MM.1S (cell line): ENCODE data around the gene FLYWCH2.

Experiments used
- DNase-seq: peaks from one replicate; pipeline ENCODE4 v3.0.0-alpha.2; 2015
- H2AFZ ChIP-seq: fragments of 300-600 bp; sonication (generic); 2 replicates; pipeline ENCODE4 v1.6.0; 2016; ENCODE audit warnings: antibody characterized with exemption, low read length
- H3F3A ChIP-seq: fragments of 300-600 bp; sonication (generic); 2 replicates; pipeline ENCODE4 v1.6.1; 2016; ENCODE audit warnings: mild to moderate bottlenecking, antibody characterized with exemption, low read length, moderate library complexity, mixed read lengths; ENCODE audit not compliant: insufficient read depth
- H3K27ac ChIP-seq: fragments of 300-600 bp; sonication (generic); 2 replicates; pipeline ENCODE4 v1.5.1; 2016; ENCODE audit warnings: mild to moderate bottlenecking, low read length
- H3K27me3 ChIP-seq: fragments of 300-600 bp; sonication (generic); replicated peaks from 2 replicates; pipeline ENCODE4 v1.6.0; 2016; ENCODE audit warnings: low read length; ENCODE audit not compliant: insufficient read depth
- H3K36me3 ChIP-seq: fragments of 300-600 bp; sonication (generic); replicated peaks from 2 replicates; pipeline ENCODE4 v1.6.1; 2016; ENCODE audit warnings: mild to moderate bottlenecking, low read length, mixed read lengths; ENCODE audit not compliant: insufficient read depth
- H3K4me1 ChIP-seq: fragments of 300-600 bp; sonication (generic); 2 replicates; pipeline ENCODE4 v1.6.1; 2016; ENCODE audit warnings: low read length, mixed read lengths
- H3K4me2 ChIP-seq: fragments of 300-600 bp; sonication (generic); 2 replicates; pipeline ENCODE4 v1.6.0; 2016; ENCODE audit warnings: low read depth, low read length
- H3K4me3 ChIP-seq: fragments of 300-600 bp; sonication (generic); 2 replicates; pipeline ENCODE4 v1.5.1; 2016; ENCODE audit warnings: low read length, mixed read lengths
- H3K79me2 ChIP-seq: fragments of 300-600 bp; sonication (generic); 2 replicates; pipeline ENCODE4 v1.6.1; 2016; ENCODE audit warnings: mixed run types, low read length, mixed read lengths
- H3K9ac ChIP-seq: fragments of 300-600 bp; sonication (generic); 2 replicates; pipeline ENCODE4 v1.6.1; 2016; ENCODE audit warnings: low read length, mixed read lengths
- H3K9me2 ChIP-seq: fragments of 300-600 bp; sonication (generic); replicated peaks from 2 replicates; pipeline ENCODE4 v1.6.1; 2016; ENCODE audit warnings: mild to moderate bottlenecking, low read length, mixed read lengths; ENCODE audit not compliant: insufficient read depth
- H3K9me3 ChIP-seq: fragments of 300-600 bp; sonication (generic); replicated peaks from 2 replicates; pipeline ENCODE4 v1.6.1; 2016; ENCODE audit warnings: mild to moderate bottlenecking, low read length, mixed read lengths; ENCODE audit not compliant: insufficient read depth
- H4K20me1 ChIP-seq: fragments of 300-600 bp; sonication (generic); 2 replicates; pipeline ENCODE4 v1.6.1; 2016; ENCODE audit warnings: mild to moderate bottlenecking, low read length, moderate library complexity, mixed read lengths; ENCODE audit not compliant: insufficient read depth
- EZH2 ChIP-seq: fragments of 300-600 bp; sonication (generic); optimal IDR thresholded peaks from 2 replicates; pipeline ENCODE3; 2017; ENCODE audit warnings: low read depth, mild to moderate bottlenecking, antibody characterized with exemption, low read length, mixed read lengths
- EZH2phosphoT487 ChIP-seq: fragments of 300-600 bp; sonication (generic); IDR thresholded peaks from 2 replicates; pipeline ENCODE4 v1.6.1; 2018; ENCODE audit warnings: antibody characterized with exemption, low read length
- TF ChIP-seq, protein P1 (sequence below): fragments of 300-600 bp; sonication (generic); IDR thresholded peaks from 2 replicates; pipeline ENCODE4 v1.5.1; 2016; ENCODE audit warnings: antibody characterized with exemption, low read length, mixed read lengths

The FLYWCH2 gene

GRCh38 chr16:2882650-2883457, at the start of gene FLYWCH2:
FLYWCH2 (plus strand) TSS chr16:2883215; CDS start chr16:2896450, 13,235 bp downstream.
- H4K20me1 ChIP-seq, result no peaks in the 10 kb centered on the region
- TF ChIP-seq EZH2, result no peak
- TF ChIP-seq EZH2phosphoT487, result no peak
- TF ChIP-seq, protein P1, sequence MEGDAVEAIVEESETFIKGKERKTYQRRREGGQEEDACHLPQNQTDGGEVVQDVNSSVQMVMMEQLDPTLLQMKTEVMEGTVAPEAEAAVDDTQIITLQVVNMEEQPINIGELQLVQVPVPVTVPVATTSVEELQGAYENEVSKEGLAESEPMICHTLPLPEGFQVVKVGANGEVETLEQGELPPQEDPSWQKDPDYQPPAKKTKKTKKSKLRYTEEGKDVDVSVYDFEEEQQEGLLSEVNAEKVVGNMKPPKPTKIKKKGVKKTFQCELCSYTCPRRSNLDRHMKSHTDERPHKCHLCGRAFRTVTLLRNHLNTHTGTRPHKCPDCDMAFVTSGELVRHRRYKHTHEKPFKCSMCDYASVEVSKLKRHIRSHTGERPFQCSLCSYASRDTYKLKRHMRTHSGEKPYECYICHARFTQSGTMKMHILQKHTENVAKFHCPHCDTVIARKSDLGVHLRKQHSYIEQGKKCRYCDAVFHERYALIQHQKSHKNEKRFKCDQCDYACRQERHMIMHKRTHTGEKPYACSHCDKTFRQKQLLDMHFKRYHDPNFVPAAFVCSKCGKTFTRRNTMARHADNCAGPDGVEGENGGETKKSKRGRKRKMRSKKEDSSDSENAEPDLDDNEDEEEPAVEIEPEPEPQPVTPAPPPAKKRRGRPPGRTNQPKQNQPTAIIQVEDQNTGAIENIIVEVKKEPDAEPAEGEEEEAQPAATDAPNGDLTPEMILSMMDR, result no peak
- DNase-seq, result peak; percentile 98
- H3K4me1 ChIP-seq, result peaks cover 6% of the 10 kb centered on the region; the same call in 1 of the 2 replicates
- H3K4me3 ChIP-seq, result peak within 1 kb of the TSS; percentile 98
- no peaks in the 10 kb centered on the region for H3K36me3 ChIP-seq
- peak within 1 kb of the TSS; percentile 99 for H3K4me2 ChIP-seq
- no peaks in the 10 kb centered on the region for H3F3A ChIP-seq
- peak within 1 kb of the TSS; percentile 60; the same call in 1 of the 2 replicates for H3K27ac ChIP-seq
- H3K9me3 ChIP-seq, result no peaks in the 10 kb centered on the region
- no peaks in the 10 kb centered on the region for H3K9me2 ChIP-seq
- peak within 1 kb of the TSS; percentile 88 for H3K9ac ChIP-seq
- peaks cover 11% of the 10 kb centered on the region for H3K79me2 ChIP-seq
- H3K27me3 ChIP-seq, result peaks cover 13% of the 10 kb centered on the region
- H2AFZ ChIP-seq, result peak within 1 kb of the TSS; percentile 98

DNA sequence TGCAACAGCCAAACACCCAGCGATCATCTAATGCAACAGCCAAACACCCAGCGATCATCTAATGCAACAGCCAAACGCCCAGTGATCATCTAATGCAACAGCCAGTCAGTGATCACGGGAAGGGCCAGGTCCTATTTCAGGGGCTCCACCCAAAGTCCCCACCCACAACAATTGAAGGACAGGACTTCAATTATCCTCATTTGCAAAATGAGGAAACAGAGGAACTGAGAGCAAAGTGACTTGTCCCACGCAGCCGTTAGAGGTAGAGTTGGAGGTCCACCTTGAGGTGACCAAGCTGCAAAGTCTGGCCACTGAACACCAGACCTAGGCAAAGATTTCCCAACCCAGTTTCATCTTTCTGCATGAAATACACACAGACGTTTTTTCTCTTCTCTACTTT, 49.2 kb upstream of the FLYWCH2 start:
- H3K9me3 ChIP-seq, result no peaks in the 10 kb centered on the region
- H3K79me2 ChIP-seq, result no peaks in the 10 kb centered on the region
- H4K20me1 ChIP-seq, result no peaks in the 10 kb centered on the region
- no peak for DNase-seq
- no peak overlapping the region for H3K9ac ChIP-seq
- no peak overlapping the region for H3K4me3 ChIP-seq
- H3K36me3 ChIP-seq, result no peaks in the 10 kb centered on the region
- TF ChIP-seq EZH2, result no peak
- no peak for TF ChIP-seq EZH2phosphoT487
- TF ChIP-seq, protein P1, result no peak
- H3K9me2 ChIP-seq, result no peaks in the 10 kb centered on the region
- no peak overlapping the region for H2AFZ ChIP-seq
- H3K4me2 ChIP-seq, result no peak overlapping the region
- peaks cover 86% of the 10 kb centered on the region for H3K27me3 ChIP-seq
- H3K27ac ChIP-seq, result no peak overlapping the region
- H3F3A ChIP-seq, result no peaks in the 10 kb centered on the region
- H3K4me1 ChIP-seq, result no peaks in the 10 kb centered on the region

DNA sequence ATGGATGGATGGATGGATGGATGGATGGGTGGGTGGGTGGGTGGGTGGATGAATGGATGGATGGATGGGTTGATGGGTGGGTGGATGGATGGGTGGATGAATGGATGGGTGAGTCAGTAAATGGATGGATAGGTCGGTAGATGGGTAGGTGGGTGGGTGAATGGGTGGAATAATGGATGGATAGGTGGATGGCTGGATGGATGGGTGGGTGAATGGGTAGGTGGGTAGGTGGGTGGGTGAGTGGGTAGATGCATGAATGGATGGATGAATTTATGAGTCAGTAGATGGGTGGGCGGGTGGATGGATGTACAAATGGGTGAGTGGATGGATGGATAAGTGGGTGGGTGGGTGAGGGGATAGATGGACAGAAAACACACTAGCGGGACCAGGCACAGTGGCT, 48.0 kb upstream of the FLYWCH2 start:
- H3K4me2 ChIP-seq, result no peak overlapping the region
- no peak for DNase-seq
- H3K9me3 ChIP-seq, result no peaks in the 10 kb centered on the region
- H3K9me2 ChIP-seq, result no peaks in the 10 kb centered on the region
- H3K79me2 ChIP-seq, result no peaks in the 10 kb centered on the region
- no peak overlapping the region for H3K27ac ChIP-seq
- TF ChIP-seq, protein P1, result no peak
- peaks cover 86% of the 10 kb centered on the region for H3K27me3 ChIP-seq
- no peaks in the 10 kb centered on the region for H3F3A ChIP-seq
- no peaks in the 10 kb centered on the region for H4K20me1 ChIP-seq
- H2AFZ ChIP-seq, result no peak overlapping the region
- no peaks in the 10 kb centered on the region for H3K4me1 ChIP-seq
- H3K4me3 ChIP-seq, result no peak overlapping the region
- H3K36me3 ChIP-seq, result no peaks in the 10 kb centered on the region
- no peak overlapping the region for H3K9ac ChIP-seq
